GM12878 (cell line): Measurements from ENCODE around the gene MED13. TPM values are rescaled to one million over a fixed set of nuclear protein-coding genes. Genes with fewer than 3 reads are reported as not detected.

Source experiments
- ATAC-seq: fragments of 200-7000 bp; cut with Tn5 transposase; 3 replicates; pipeline ENCODE4 v1.9.1; 2020; ENCODE audit warnings: mild to moderate bottlenecking, moderate library complexity
- BruUV-seq: library from RNA; stranded (reverse); fragments of 400-500 nt; replicated peaks from 2 replicates; lab custom pipeline; 2021; lab: Mats Ljungman, UMichigan
- CTCF ChIA-PET: fragments of 300-600 bp; sonication (Branson Sonifier 250); formaldehyde crosslinking; extraction: SDS; loops from one replicate; lab custom pipeline; 2021; ENCODE audit warnings: inconsistent platforms; lab: Yijun Ruan, JAX
- POLR2A ChIA-PET: fragments of 350-600 bp; formaldehyde crosslinking; extraction: SDS; loops from one replicate; lab custom pipeline; 2021; ENCODE audit warnings: inconsistent platforms; lab: Charles Lee
- RAD21 ChIA-PET: fragments of 300-600 bp; sonication (Branson Sonifier 250); formaldehyde crosslinking; loops from one replicate; lab custom pipeline; 2023; ENCODE audit warnings: antibody characterized with exemption; ENCODE audit not compliant: unreplicated experiment; lab: Charles Lee
- SMC1A ChIA-PET: fragments of 300-600 bp; sonication (Branson Sonifier 250); formaldehyde crosslinking; loops from one replicate; lab custom pipeline; 2023; ENCODE audit not compliant: unreplicated experiment, uncharacterized antibody; lab: Charles Lee
- DNase-seq: peaks from one replicate; pipeline ENCODE4 v3.0.0-alpha.2; 2011; ENCODE audit warnings: low read depth, low spot score
- FAIRE-seq: peaks from 3 replicates; lab custom pipeline; 2011; peaks lifted over from hg19 to GRCh38; lab: Jason Lieb, UNC
- H2AFZ ChIP-seq: 2 replicates; pipeline ENCODE4 v1.6.0; 2011; ENCODE audit warnings: low read depth, low read length, control low read depth; ENCODE audit not compliant: control insufficient read depth
- H3K27ac ChIP-seq: 2 replicates; pipeline ENCODE4 v1.5.1; 2011; ENCODE audit warnings: control low read depth; ENCODE audit not compliant: control insufficient read depth, insufficient read depth
- H3K27me3 ChIP-seq, 2 experiments: replicated peaks in 1 of 2; 2 replicates each; pipeline versions ENCODE4 v1.6.0 to v1.6.1; 2011; ENCODE audit warnings: low read length in 1 of 2; ENCODE audit not compliant: control insufficient read depth in 2 of 2, insufficient read depth in 2 of 2
- H3K36me3 ChIP-seq, 2 experiments: 2 replicates each; pipeline ENCODE4 v1.5.1; 2011; ENCODE audit warnings: low read length in 1 of 2; ENCODE audit not compliant: control insufficient read depth in 2 of 2, insufficient read depth in 2 of 2
- H3K4me1 ChIP-seq: 2 replicates; pipeline ENCODE4 v1.6.1; 2011; ENCODE audit warnings: mild to moderate bottlenecking, low read length, moderate library complexity, mixed read lengths; ENCODE audit not compliant: control insufficient read depth, insufficient read depth
- H3K4me2 ChIP-seq: 2 replicates; pipeline ENCODE4 v1.6.0; 2011; ENCODE audit warnings: control low read depth; ENCODE audit not compliant: control insufficient read depth, insufficient read depth
- H3K4me3 ChIP-seq: fragments of 200-600 bp; sonication (generic); 2 replicates; pipeline ENCODE4 v1.5.1; 2016
- H3K79me2 ChIP-seq: 2 replicates; pipeline ENCODE4 v1.6.0; 2011; ENCODE audit warnings: low read length; ENCODE audit not compliant: control insufficient read depth, insufficient read depth
- H3K9ac ChIP-seq: 2 replicates; pipeline ENCODE4 v1.8.0; 2011; ENCODE audit warnings: low read length, control low read depth, mixed read lengths; ENCODE audit not compliant: control insufficient read depth, insufficient read depth
- H3K9me3 ChIP-seq: replicated peaks from 3 replicates; pipeline ENCODE4 v1.5.1; 2011; ENCODE audit warnings: mild to moderate bottlenecking, low read length; ENCODE audit not compliant: control insufficient read depth, insufficient read depth
- H4K20me1 ChIP-seq: 2 replicates; pipeline ENCODE4 v1.6.0; 2011; ENCODE audit not compliant: control insufficient read depth, insufficient read depth
- BACH1 ChIP-seq: fragments of 450-650 bp; IDR thresholded peaks from 2 replicates; pipeline ENCODE4 v1.6.1; 2017; ENCODE audit warnings: mild to moderate bottlenecking, borderline replicate concordance
- CBX5 ChIP-seq: sonication (generic); IDR thresholded peaks from 2 replicates; pipeline ENCODE4 v1.6.1; 2016; ENCODE audit warnings: low read depth, moderate library complexity, mild to moderate bottlenecking, inconsistent platforms
- DPF2 ChIP-seq: fragments of 450-650 bp; IDR thresholded peaks from 2 replicates; pipeline ENCODE4 v1.6.1; 2017; ENCODE audit warnings: mild to moderate bottlenecking
- IKZF2 ChIP-seq, 2 experiments: fragments of 450-650 bp; IDR thresholded peaks; 2 replicates each; pipeline ENCODE4 v1.6.1; 2017; ENCODE audit warnings: mild to moderate bottlenecking in 2 of 2, moderate library complexity in 2 of 2
- MXI1 ChIP-seq: fragments of 150-350 bp; IDR thresholded peaks from 2 replicates; pipeline ENCODE4 v1.6.1; 2011; ENCODE audit warnings: low read depth, mild to moderate bottlenecking, inconsistent platforms, low read length, improper control_type of control experiment
- MYB ChIP-seq: fragments of 150-350 bp; IDR thresholded peaks from 2 replicates; pipeline ENCODE4 v1.6.1; 2014; ENCODE audit warnings: mild to moderate bottlenecking, low read depth, low read length, borderline replicate concordance
- NFXL1 ChIP-seq: fragments of 450-650 bp; IDR thresholded peaks from 2 replicates; pipeline ENCODE4 v1.6.1; 2017; ENCODE audit warnings: antibody characterized with exemption, mild to moderate bottlenecking, borderline replicate concordance
- SIX5 ChIP-seq: IDR thresholded peaks from 2 replicates; pipeline ENCODE4 v1.6.1; 2011; ENCODE audit warnings: mild to moderate bottlenecking, low read depth, low read length, moderate library complexity; ENCODE audit not compliant: severe bottlenecking
- SMARCA5 ChIP-seq: fragments of 450-650 bp; IDR thresholded peaks from 2 replicates; pipeline ENCODE4 v1.6.1; 2017; ENCODE audit warnings: mild to moderate bottlenecking
- SPI1 ChIP-seq: IDR thresholded peaks from 2 replicates; pipeline ENCODE4 v1.6.1; 2011; ENCODE audit warnings: low read depth, mild to moderate bottlenecking, low read length, moderate library complexity, borderline replicate concordance; ENCODE audit not compliant: insufficient read depth
- YBX1 ChIP-seq: fragments of 450-650 bp; IDR thresholded peaks from 2 replicates; pipeline ENCODE4 v1.6.1; 2016; ENCODE audit warnings: antibody characterized with exemption
- WGBS: methylation state at CpG from one replicate; pipeline ENCODE4 v1.1.6; 2016; ENCODE audit warnings: low lambda C conversion rate; ENCODE audit not compliant: insufficient replicate concordance, insufficient coverage; ENCODE audit errors: missing lambda C conversion rate; 5-methylcytosine and 5-hydroxymethylcytosine counted together
- in situ Hi-C: fragments of 300-500 bp; cut with MboI; formaldehyde crosslinking; loops from 9 replicates; pipeline ENCODE4 v1.14.3; 2018; ENCODE audit warnings: mixed read lengths
- intact Hi-C: fragments of 100-400 bp; cut with micrococcal nuclease; formaldehyde crosslinking; loops from one replicate; pipeline ENCODE4 v1.14.2; 2022; ENCODE audit not compliant: unreplicated experiment
- polyA plus RNA-seq, 11 experiments: library from polyadenylated mRNA; depleted of rRNA in 4 of 11; unstranded in 6 of 11; stranded (reverse) in 5 of 11; fragments of >200 nt; fragmentation: Nextera tagmentation in 4 of 11; fragmentation: Illumina TruSeq in 1 of 11; extraction: Ambion mirVana in 4 of 11; extraction: Trizol in 1 of 11; gene quantifications; 1 replicate in 1 of 11; 2 replicates in 10 of 11; pipeline versions ENCODE4 v1.2.1 to v1.2.3, GENCODE V29; 2011 to 2016; ENCODE audit warnings: inconsistent platforms in 2 of 11, missing spikeins in 2 of 11, low read depth in 1 of 11
- total RNA-seq, 4 experiments: library from RNA; depleted of rRNA in 3 of 4; stranded (reverse); fragments of >200 nt in 3 of 4; fragmentation: Illumina TruSeq in 1 of 4; extraction: Trizol in 1 of 4; gene quantifications; 2 replicates each; pipeline versions ENCODE4 v1.2.1 to v1.2.3, GENCODE V29; 2013 to 2021
- TF ChIP-seq, protein P1 (sequence below): fragments of 450-650 bp; formaldehyde crosslinking; IDR thresholded peaks from 2 replicates; pipeline ENCODE4 v1.4.0; 2020; ENCODE audit warnings: mild to moderate bottlenecking, moderate library complexity
- TF ChIP-seq, protein P2 (sequence below): IDR thresholded peaks from 2 replicates; pipeline ENCODE4 v1.6.1; 2011; ENCODE audit warnings: borderline replicate concordance, low read depth, mild to moderate bottlenecking, moderate library complexity, low read length; ENCODE audit not compliant: insufficient read depth, poor library complexity, severe bottlenecking

MED13 gene
- total and polyA plus RNA-seq, 10 of the 15 experiments (the other 5 are each of a cell fraction or from before 2014, with no cell fraction given), result 4.6 to 49.7 (median 21.3) TPM

DNA sequence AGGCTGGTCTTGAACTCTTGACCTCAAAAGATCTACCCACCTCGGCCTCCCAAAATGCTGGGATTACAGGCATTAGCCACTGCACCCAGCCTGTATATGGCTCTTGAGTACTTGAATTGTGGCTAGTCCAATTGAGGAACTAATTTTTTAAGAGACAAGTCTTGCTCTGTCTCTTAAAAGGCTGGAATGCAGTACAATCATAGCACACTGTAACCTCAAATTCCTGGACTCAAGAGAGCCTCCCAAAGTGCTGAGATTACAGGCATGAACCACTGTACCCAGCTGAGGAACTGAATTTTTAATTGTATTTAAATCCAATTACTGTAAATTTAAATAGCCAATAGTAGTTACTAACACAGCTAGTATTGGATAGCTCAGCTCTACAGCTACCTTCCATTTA, 50.6 kb downstream of the MED13 start:
- TF ChIP-seq NFXL1 (no peak), SMARCA5 (no peak), CBX5 (no peak), SPI1 (no peak)
- TF ChIP-seq, all 136 proteins: peak for 0
- H4K20me1 ChIP-seq, result no peaks in the 10 kb centered on the region
- H3K4me2 ChIP-seq, result no peak overlapping the region
- H3K27ac ChIP-seq, result no peak overlapping the region
- ChIA-PET RAD21 (no interaction called here), SMC1A (interaction anchor here (0.7 kb wide), 1 partner anchor 52 kb away, joined by 3 read pairs; no protein-coding TSS in a partner anchor), CTCF (no interaction called here), POLR2A (no interaction called here)
- no peak for ATAC-seq
- no peak overlapping the region for H2AFZ ChIP-seq
- 100% methylated on average over 1 of the region's 1 CpG for WGBS
- H3K36me3 ChIP-seq, result peaks cover 0 to 34% of the 10 kb centered on the region in 2 experiments; a peak in 3 of 4 replicates
- H3K9me3 ChIP-seq, result no peaks in the 10 kb centered on the region
- no peak overlapping the region for H3K9ac ChIP-seq
- no peak for FAIRE-seq
- no peaks in the 10 kb centered on the region for H3K27me3 ChIP-seq
- H3K4me3 ChIP-seq, result no peak overlapping the region
- in situ Hi-C loops (no loop called here), intact Hi-C loops (no loop called here)
- no peaks in the 10 kb centered on the region for H3K4me1 ChIP-seq
- no peak for DNase-seq
- peaks cover 2% of the 10 kb centered on the region; the same call in 1 of the 2 replicates for H3K79me2 ChIP-seq
- BruUV-seq, result no TSS peak

DNA sequence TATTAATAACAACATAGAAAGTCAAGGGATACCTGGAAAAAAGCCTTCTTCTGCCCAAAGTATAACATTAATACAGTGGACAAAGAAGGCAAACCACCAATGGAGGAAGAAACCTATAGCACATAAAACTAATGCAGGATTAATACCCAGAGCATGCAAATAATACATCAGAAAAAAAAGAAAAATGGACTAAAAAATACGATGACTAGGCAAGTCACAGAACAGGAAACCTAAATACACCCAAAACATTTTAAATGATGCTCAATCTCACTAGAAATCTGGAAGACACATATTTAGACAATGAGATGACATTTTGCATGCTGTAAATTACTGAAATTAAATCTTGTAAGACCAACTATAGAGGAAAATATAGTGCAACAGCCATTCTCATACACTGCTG, 55.9 kb downstream of the MED13 start:
- no peaks in the 10 kb centered on the region for H3K27me3 ChIP-seq
- 94% methylated on average over 1 of the region's 1 CpG for WGBS
- H3K4me2 ChIP-seq, result no peak overlapping the region
- H3K9ac ChIP-seq, result no peak overlapping the region
- no peaks in the 10 kb centered on the region for H3K4me1 ChIP-seq
- no peak overlapping the region for H3K4me3 ChIP-seq
- no peak overlapping the region for H3K27ac ChIP-seq
- ChIA-PET RAD21 (interaction anchor here (1.2 kb wide), 1 partner anchor 14 kb away, joined by 3 read pairs; no protein-coding TSS in a partner anchor), CTCF (interaction anchor here (0.9 to 1.2 kb wide), 2 partner anchors 11 to 100 kb away, joined by 3 to 4 read pairs; no protein-coding TSS in a partner anchor), POLR2A (no interaction called here), SMC1A (no interaction called here)
- FAIRE-seq (no peak), DNase-seq (no peak), ATAC-seq (no peak)
- in situ Hi-C loops, result no loop called here
- H3K36me3 ChIP-seq, result peaks cover 2 to 39% of the 10 kb centered on the region in 2 experiments
- H3K79me2 ChIP-seq, result peaks cover 10% of the 10 kb centered on the region
- no peak overlapping the region for H2AFZ ChIP-seq
- intact Hi-C loops, result no loop called here
- BruUV-seq, result no TSS peak
- no peaks in the 10 kb centered on the region for H3K9me3 ChIP-seq
- H4K20me1 ChIP-seq, result no peaks in the 10 kb centered on the region
- TF ChIP-seq MXI1, result no peak
- TF ChIP-seq BACH1, result no peak
- no peak for TF ChIP-seq MYB
- TF ChIP-seq, protein P1, sequence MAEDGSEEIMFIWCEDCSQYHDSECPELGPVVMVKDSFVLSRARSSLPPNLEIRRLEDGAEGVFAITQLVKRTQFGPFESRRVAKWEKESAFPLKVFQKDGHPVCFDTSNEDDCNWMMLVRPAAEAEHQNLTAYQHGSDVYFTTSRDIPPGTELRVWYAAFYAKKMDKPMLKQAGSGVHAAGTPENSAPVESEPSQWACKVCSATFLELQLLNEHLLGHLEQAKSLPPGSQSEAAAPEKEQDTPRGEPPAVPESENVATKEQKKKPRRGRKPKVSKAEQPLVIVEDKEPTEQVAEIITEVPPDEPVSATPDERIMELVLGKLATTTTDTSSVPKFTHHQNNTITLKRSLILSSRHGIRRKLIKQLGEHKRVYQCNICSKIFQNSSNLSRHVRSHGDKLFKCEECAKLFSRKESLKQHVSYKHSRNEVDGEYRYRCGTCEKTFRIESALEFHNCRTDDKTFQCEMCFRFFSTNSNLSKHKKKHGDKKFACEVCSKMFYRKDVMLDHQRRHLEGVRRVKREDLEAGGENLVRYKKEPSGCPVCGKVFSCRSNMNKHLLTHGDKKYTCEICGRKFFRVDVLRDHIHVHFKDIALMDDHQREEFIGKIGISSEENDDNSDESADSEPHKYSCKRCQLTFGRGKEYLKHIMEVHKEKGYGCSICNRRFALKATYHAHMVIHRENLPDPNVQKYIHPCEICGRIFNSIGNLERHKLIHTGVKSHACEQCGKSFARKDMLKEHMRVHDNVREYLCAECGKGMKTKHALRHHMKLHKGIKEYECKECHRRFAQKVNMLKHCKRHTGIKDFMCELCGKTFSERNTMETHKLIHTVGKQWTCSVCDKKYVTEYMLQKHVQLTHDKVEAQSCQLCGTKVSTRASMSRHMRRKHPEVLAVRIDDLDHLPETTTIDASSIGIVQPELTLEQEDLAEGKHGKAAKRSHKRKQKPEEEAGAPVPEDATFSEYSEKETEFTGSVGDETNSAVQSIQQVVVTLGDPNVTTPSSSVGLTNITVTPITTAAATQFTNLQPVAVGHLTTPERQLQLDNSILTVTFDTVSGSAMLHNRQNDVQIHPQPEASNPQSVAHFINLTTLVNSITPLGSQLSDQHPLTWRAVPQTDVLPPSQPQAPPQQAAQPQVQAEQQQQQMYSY (CRISPR knock-in tag), result no peak
- TF ChIP-seq DPF2, result no peak
- no peak for TF ChIP-seq IKZF2 (IDR thresholded peaks at IDR 0.05)
- TF ChIP-seq, protein P2, sequence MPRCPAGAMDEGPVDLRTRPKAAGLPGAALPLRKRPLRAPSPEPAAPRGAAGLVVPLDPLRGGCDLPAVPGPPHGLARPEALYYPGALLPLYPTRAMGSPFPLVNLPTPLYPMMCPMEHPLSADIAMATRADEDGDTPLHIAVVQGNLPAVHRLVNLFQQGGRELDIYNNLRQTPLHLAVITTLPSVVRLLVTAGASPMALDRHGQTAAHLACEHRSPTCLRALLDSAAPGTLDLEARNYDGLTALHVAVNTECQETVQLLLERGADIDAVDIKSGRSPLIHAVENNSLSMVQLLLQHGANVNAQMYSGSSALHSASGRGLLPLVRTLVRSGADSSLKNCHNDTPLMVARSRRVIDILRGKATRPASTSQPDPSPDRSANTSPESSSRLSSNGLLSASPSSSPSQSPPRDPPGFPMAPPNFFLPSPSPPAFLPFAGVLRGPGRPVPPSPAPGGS, result no peak
- TF ChIP-seq SIX5, result no peak
- TF ChIP-seq YBX1, result no peak
